GM12878 (cell line): ENCODE data around the gene EGF.

ENCODE experiments used
- ASH2L ChIP-seq: fragments of 300-600, 200-600 bp; sonication (generic); IDR thresholded peaks from 2 replicates; pipeline ENCODE4 v1.6.1; 2017; ENCODE audit warnings: low read depth, mild to moderate bottlenecking, borderline replicate concordance
- CREB1 ChIP-seq: IDR thresholded peaks from 2 replicates; pipeline ENCODE4 v1.6.1; 2012; ENCODE audit warnings: low read depth, mild to moderate bottlenecking, inconsistent platforms
- ESRRA ChIP-seq: IDR thresholded peaks from 2 replicates; pipeline ENCODE4 v1.6.1; 2012; ENCODE audit warnings: mild to moderate bottlenecking, low read length, improper control_type of control experiment
- POLR2A ChIP-seq: IDR thresholded peaks from 2 replicates; pipeline ENCODE4 v1.6.1; 2011; ENCODE audit warnings: low read depth, mild to moderate bottlenecking, low read length
- POLR2AphosphoS5 ChIP-seq: IDR thresholded peaks from 2 replicates; pipeline ENCODE4 v1.6.1; 2011; ENCODE audit warnings: mild to moderate bottlenecking, low read length, inconsistent platforms
- TAF1 ChIP-seq: IDR thresholded peaks from 2 replicates; pipeline ENCODE4 v1.6.1; 2011; ENCODE audit warnings: mild to moderate bottlenecking, low read depth, low read length, borderline replicate concordance
- TF ChIP-seq, protein P1 (sequence below): IDR thresholded peaks from 2 replicates; pipeline ENCODE4 v1.6.1; 2012; ENCODE audit warnings: mild to moderate bottlenecking, low read depth, low read length

DNA sequence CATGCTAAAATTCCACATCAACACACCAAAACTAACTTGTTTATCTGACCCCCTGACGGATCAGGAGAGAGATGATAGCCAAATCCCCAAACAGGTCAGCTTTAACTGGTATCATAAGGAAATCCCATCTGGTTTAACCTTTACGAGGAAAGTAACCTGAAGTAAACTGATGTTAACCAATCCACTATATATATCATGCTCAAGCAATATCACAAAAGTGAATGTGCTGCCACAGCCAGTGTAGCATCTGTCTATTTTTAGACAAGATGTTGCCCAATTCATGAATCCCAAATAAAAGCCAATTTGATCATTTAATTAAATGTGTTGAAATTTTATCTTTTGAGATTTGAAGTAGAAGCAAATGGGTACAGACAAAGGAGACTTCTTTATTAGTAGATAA is 44.5 kb downstream of the EGF start:
- TF ChIP-seq POLR2AphosphoS5 (no peak), POLR2A (no peak), ESRRA (no peak), TAF1 (no peak), ASH2L (no peak), CREB1 (no peak)
- TF ChIP-seq, protein P1, sequence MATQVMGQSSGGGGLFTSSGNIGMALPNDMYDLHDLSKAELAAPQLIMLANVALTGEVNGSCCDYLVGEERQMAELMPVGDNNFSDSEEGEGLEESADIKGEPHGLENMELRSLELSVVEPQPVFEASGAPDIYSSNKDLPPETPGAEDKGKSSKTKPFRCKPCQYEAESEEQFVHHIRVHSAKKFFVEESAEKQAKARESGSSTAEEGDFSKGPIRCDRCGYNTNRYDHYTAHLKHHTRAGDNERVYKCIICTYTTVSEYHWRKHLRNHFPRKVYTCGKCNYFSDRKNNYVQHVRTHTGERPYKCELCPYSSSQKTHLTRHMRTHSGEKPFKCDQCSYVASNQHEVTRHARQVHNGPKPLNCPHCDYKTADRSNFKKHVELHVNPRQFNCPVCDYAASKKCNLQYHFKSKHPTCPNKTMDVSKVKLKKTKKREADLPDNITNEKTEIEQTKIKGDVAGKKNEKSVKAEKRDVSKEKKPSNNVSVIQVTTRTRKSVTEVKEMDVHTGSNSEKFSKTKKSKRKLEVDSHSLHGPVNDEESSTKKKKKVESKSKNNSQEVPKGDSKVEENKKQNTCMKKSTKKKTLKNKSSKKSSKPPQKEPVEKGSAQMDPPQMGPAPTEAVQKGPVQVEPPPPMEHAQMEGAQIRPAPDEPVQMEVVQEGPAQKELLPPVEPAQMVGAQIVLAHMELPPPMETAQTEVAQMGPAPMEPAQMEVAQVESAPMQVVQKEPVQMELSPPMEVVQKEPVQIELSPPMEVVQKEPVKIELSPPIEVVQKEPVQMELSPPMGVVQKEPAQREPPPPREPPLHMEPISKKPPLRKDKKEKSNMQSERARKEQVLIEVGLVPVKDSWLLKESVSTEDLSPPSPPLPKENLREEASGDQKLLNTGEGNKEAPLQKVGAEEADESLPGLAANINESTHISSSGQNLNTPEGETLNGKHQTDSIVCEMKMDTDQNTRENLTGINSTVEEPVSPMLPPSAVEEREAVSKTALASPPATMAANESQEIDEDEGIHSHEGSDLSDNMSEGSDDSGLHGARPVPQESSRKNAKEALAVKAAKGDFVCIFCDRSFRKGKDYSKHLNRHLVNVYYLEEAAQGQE, result no peak
